H1 (cell line): ENCODE measurements around the gene ZNF581. TPM values are rescaled to one million over a fixed set of nuclear protein-coding genes. Genes with fewer than 3 reads are reported as not detected.

ENCODE experiments used
- ATF3 ChIP-seq: IDR thresholded peaks from 2 replicates; pipeline ENCODE4 v1.6.1; 2011; ENCODE audit warnings: low read depth, mild to moderate bottlenecking, low read length; ENCODE audit not compliant: insufficient read depth
- BACH1 ChIP-seq: IDR thresholded peaks from 2 replicates; pipeline ENCODE4 v1.6.1; 2012; ENCODE audit warnings: low read length, improper control_type of control experiment
- CREB1 ChIP-seq: IDR thresholded peaks from 2 replicates; pipeline ENCODE4 v1.6.1; 2012; ENCODE audit warnings: inconsistent platforms
- GABPA ChIP-seq: IDR thresholded peaks from 2 replicates; pipeline ENCODE4 v1.6.1; 2011; ENCODE audit warnings: mild to moderate bottlenecking, low read length, moderate library complexity, borderline replicate concordance; ENCODE audit not compliant: insufficient read depth
- POU5F1 ChIP-seq: IDR thresholded peaks from 2 replicates; pipeline ENCODE4 v1.6.1; 2011; ENCODE audit warnings: low read depth, mild to moderate bottlenecking, low read length, moderate library complexity
- RAD21 ChIP-seq, 2 experiments: IDR thresholded peaks in 1 of 2; conservative IDR thresholded peaks in 1 of 2; 2 replicates each; pipeline ENCODE4 v1.6.1; 2011; ENCODE audit warnings: low read depth in 2 of 2, low read length in 2 of 2, improper control_type of control experiment in 1 of 2, inconsistent platforms in 1 of 2, mild to moderate bottlenecking in 1 of 2, moderate library complexity in 1 of 2
- RNF2 ChIP-seq: fragments of 200-900, 300-1000 bp; sonication (generic); IDR thresholded peaks from 2 replicates; pipeline ENCODE4 v1.7.1; 2016; ENCODE audit warnings: borderline replicate concordance, low read depth, mild to moderate bottlenecking, antibody characterized with exemption, low read length; ENCODE audit not compliant: poor library complexity, severe bottlenecking; ENCODE audit errors: missing control alignments
- polyA plus RNA-seq, 7 experiments: library from polyadenylated mRNA; depleted of rRNA in 3 of 7; stranded (reverse) in 5 of 7; unstranded in 2 of 7; fragments of >200 nt in 5 of 7; fragments of 200-250 nt in 2 of 7; gene quantifications; 1 replicate in 5 of 7; 2 replicates in 1 of 7; 4 replicates in 1 of 7; pipeline versions ENCODE4 v1.2.1 to v1.2.3, GENCODE V29; 2011 to 2013; ENCODE audit warnings: missing spikeins in 2 of 7, mixed read lengths in 2 of 7
- total RNA-seq: library from RNA; stranded (reverse); fragmentation: NEBNext Ultra II Directional; extraction: Animal tissue kit (Norgen Biotek cat#: 25700); gene quantifications from 2 replicates; pipeline ENCODE4 v1.2.1, GENCODE V29; 2021

The ZNF581 gene
- total and polyA plus RNA-seq, 2 of the 8 experiments (the other 6 are each of a cell fraction or from before 2014, with no cell fraction given) = 73.0 to 76.1 TPM

- TF ChIP-seq POU5F1 (no peak), BACH1 (peak; percentile 43; the same call in 1 of the 2 replicates), CREB1 (peak; percentile 53), RNF2 (no peak), ATF3 (no peak), RAD21 (IDR thresholded peaks at IDR 0.05 in 1 of 2, conservative IDR thresholded peaks at IDR 0.05 in 1 of 2; ENCODE audit: low read depth in 2 of 2, low read length in 2 of 2) (no peak), GABPA (peak; percentile 89)
Measured at GRCh38 chr19:55643003-55643886, at the start of gene ZNF581 (continued).
